HG03025 (cell line): Measurements from ENCODE around the gene TXNL1.
"Not testable (repeated sequence)": the region's sequence is repeated elsewhere in the genome, so short reads cannot be mapped to it uniquely, and the experiment has no call there.

Experiments used
- ATAC-seq: cut with Tn5 transposase; IDR thresholded peaks from one replicate; pipeline ENCODE4 v1.9.1; 2021; ENCODE audit warnings: mild to moderate bottlenecking, moderate library complexity; ENCODE audit not compliant: unreplicated experiment, low FRiP score

Gene TXNL1

DNA sequence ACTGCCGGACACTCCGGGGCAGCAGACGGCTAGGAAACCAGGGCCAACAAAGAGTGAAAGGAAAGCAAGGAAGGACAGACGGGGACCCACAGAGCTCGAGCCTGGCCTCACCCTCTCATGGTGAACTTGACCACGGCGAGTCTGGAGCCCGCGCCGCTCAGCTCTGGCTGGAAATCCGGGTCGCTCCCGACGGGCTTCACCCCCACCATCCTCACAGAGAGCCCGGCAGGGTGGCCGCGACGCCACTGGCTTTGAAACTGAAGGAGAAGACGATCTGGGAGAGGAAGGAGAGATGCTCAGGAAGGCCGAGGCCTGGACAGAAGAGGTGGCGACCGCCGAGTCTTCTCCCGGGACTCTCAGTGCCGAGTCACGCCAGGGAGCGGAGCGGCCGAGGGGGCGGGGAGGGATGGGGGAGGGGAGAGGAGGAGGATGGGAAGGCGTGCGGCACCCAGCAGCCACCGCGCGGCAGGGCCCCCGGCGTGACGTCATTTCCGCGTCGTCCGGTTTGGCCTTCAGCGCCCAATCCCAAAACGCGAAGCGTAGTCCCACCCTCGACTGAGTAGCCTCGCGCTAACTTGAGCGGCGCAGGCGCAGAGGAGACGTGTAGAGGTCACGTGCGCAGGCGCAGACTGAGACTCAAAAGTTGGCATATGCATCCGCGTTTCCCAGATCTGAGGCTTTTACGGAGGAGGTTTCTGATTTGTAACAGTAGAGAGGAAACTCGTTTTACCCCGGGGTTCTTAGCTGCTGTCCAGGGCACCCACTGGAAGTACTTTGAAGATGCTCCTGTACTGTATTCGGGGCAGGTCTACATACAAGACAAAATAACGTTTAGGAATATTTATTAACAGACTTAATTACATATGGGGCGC is at the start of gene TXNL1:
TXNL1 (minus strand) TSS at position 361 of the 872 bp plus-strand sequence; CDS start at position 209, 152 bp downstream.
- peak; percentile 90 for ATAC-seq

DNA sequence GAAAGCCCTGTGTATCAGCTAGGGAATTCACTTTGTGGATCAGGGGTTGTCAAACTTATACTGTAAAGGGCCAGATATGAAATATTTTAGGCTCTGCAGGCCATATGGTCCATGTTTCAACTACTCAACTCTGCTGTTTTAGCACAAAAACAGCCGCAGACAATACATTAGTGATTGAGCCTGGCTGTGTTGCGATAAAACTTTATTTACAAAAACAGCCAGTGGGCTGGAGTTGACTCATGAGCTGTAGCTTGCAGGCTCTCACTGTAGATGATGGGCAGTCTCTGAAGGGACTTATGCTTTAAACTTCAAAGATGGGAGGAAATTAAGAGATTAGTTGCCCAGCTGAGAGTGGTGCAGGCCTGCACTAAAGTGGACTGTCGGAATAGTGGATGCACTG is 45.9 kb upstream of the TXNL1 start:
- ATAC-seq, result no peak

DNA sequence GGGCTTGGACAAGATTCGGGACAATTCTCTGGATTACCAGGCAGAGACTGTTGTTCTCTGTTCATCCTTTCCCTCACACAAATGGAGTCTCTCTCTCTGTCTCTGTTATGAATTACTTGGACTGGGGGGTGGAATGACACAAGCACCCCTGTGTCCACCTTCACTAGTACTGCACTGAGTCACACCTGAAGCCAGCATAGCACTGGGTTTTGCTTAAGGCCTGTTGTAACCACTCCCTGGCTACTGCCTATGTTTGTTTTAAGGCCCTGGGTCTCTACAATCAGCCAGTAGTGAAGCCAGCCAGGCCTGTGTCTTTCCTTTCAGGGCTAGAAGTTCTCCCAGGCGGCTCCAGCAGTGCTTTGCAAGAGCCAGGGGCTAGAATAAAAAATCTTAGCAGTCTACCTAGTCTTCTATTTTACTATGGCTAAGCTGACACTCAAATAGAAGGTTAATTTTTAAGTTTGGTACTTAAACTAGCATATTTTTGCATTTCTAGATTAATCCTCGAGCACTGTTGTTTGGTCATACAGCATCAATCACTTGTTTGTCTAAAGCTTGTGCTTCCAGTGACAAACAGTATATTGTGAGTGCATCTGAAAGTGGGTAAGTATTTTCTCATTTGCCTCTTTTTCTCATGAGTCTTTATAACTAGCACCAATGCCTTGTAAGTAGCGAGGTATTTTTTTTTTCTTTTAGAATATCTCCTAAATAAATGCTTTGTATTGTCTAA is 40.6 kb upstream of the TXNL1 start:
- no peak for ATAC-seq

DNA sequence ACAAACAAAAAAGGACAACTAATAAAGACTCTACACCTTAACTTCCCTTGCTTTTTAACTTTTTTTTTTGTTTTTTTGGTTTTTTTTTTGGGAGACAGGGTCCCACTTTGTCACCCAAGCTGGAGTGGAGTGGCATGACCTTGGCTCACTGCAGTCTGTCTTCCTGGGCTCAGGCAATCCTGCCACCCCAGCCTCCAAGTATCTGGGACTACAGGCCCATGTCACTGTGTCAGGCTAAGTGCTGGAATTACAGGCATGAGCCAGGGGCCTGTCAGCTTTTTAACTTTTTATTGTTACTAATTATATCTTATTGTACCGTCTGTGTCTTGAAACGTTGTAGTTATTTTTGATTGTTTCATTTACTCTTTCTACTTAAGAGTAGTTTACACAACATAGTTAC is 38.2 kb upstream of the TXNL1 start:
- no peak for ATAC-seq

DNA sequence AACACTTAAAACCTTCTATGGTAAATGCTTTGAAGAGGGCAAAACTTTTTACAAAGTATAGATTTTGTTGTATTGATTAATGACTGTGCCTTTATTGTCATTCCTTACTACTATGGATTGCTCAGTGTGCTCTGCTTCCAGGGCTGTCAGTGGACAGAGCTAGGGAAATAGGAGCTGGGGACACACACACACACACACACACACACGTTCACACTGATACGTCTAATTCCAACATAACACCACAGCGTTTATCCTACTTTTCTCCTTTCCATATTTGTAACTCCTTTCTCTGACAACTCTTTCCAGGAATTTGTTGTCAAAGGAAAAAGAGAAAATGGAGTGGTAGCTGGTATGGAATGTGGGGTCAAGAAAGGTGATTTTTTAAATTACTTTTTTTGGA is 34.6 kb upstream of the TXNL1 start:
- ATAC-seq, result no peak

DNA sequence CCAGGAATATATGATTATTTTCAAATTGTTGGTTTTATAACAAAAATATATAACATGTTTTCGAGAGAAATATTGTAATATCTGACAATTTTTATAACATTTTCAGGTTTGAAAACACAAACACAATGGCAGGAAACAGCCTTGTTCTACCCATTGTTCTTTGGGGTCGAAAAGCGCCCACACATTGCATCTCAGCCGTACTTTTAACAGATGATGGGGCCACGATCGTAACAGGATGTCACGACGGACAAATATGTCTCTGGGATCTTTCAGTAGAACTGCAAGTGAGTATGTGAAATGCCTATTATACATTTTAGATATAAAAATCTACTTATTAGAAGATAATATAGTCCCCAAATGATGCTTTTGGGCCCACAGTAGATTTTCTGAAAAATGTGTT is 34.0 kb upstream of the TXNL1 start:
- no peak for ATAC-seq

DNA sequence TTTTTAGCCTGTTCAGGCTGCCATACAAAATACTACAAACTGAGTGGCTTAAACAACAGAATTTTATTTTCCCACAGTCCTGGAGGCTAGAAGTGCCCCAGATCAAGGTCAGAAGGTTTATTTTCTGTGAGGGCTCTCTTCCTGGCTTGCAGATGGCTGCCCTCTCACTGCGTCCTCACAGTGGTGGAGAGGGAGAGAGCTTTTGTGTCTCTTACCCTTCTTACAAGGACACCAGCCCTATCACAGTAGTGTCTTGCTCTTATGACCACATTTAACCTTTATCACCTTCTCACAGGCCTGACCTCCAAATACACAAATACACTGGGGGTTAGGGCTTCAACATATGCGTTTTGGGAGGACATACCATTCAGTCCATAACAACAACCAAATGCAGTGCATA is 24.5 kb upstream of the TXNL1 start:
- no peak for ATAC-seq

DNA sequence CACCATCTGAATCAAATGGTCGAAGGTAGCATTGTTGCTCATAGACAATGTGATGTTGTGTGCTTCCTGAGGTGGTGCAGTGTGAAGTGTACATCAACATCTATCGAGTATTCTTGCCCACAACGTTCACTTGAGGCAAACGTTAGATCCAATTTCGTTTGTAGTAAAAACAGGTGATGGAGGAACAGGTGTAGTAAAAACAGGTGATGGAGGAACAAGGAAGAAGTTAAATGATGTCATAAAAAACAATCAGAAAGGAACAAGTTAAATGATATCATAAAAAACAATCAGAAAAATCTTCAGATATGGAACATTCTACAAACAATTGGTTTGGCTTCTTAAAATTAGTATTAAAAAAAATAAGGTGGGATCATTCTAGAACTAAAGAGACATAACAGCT is 24.1 kb upstream of the TXNL1 start:
- no peak for ATAC-seq

DNA sequence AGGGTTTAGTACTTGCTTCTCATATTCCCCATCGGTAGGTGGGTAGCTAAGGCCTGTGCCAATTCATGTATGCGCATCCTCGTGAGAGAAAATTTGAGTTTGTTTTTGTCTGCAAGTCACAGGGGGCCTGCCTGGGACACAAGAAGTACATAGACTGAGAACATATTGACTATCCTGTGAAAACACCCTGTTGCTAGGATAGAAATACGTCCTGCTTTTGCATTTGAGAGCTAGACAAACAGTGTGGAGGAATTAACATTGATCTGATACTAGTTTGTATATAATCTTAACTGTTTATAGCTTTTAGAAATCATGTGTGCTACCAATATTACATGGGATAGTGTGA is 23.6 kb upstream of the TXNL1 start:
- no peak for ATAC-seq

DNA sequence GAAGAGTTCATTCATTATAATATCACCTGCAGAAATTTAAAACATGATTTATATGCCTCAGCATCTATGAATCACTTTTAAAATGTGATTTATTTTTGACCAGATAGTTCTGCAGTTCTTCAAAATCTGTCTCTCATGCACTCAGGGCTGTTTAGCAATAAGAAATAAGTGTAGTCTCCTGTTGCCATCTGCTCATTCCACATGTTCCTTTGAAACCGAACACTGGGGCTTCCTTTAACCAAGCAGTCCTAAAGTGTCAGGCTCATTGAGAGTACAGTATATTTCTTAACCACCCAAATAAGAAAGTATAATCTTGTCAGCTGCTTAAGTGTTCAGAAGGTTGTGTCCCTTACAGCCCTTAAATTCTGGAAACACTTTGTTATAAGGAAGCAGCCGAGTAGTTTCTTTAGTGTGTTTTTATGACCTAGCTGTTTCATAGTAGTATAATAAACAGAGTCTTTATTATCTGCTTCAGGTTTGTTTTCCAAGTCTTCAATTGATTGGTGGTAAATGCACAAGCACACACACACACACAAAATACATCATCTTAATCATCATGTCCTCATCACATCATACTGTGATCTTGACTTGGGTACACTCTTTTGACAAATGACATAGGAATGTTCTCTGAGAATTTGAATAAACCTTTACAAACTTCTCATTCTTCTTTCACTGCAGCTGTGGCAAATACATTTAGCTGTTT is 23.1 kb upstream of the TXNL1 start:
- ATAC-seq, result no peak

DNA sequence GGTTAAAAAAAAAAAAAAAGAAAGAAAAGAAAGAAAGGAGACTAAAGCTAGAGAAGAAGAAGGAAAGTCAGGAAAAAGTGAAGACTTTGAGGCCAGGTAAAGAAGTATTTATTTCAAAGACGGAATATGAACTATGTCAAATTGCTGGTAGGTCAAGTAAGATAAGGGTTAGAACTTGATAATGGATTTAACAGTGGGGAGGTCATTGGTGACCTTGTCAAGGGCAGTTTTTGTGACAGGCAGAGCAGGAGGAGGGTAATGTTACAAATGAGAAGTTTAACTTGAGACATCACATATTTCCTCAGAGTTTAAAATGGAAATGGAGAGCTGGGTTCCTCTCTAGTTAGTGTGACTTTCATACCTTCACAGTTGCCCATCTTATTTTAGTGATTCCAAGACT is 22.3 kb upstream of the TXNL1 start:
- ATAC-seq, result no peak

DNA sequence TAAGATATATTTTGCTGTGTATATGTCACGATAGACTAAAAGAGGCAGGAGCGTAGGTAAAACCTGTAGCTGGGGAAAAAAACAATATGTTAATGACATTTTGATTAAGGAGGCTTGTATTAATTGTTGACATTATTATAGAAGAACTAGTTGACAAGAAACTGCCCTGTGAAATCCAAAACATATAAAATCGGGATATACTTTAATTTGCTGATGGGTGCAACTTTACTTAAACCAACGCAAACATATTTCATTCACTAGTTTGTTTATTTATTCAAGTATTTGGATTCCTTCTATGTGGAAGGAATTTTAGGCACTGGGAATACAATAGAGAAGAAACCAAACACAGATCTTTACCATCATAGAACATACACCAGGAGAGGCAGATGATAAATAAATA is 20.7 kb upstream of the TXNL1 start:
- no peak for ATAC-seq

DNA sequence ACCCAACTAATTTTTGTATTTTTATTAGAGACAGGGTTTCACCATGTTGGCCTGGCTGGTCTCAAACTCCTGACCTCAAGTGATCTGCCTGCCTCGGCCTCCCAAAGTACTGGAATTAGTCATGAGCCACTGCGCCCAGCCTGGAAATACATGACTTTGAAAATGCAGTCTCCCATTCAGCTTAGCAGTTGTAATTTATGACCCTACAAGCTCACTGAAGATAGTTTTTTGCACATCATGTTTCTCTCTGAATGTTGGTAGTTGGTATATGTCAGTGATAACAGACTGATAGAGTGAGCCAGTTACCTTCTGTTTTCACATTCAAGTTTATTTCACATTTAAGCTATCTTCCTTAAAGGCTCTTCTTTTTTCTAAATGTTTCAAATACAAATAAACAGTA is 19.9 kb upstream of the TXNL1 start:
- no peak for ATAC-seq

DNA sequence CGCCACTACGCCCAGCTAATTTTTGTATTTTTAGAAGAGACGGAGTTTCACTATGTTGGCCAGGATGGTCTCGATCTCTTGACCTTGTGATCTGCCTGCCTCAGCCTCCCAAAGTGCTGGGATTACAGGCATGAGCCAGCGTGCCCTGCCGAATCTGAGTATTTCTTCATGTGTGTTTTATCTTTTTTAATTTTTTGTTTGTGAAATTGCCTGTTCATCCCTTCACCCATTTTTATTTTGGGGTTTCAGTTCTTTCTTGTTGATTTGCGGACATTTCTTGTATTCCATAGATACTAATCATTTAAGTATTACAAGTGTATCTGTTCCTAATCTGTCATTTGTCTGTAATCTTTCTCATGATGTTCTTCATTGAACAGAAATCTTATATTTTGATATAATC is 15.9 kb upstream of the TXNL1 start:
- not testable (repeated sequence) for ATAC-seq

DNA sequence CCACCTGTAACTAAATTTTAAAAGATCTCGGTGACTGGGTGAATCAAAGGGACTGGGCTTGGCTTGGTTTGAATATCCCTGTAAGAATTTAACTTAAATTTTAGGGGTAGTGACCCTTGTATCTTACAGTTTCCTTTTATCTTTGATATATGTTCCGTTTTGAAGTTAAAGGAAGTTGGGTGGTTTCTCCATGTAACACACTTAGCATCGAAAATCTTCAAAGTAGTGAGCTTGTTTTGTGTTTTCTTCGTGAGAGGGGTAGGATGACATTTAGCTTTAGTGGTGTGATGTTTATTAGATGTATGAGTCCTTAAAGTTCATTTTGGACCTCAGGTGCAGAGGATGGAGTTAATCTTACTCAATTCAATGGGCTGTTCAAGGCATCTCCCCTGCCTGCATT is 14.4 kb upstream of the TXNL1 start:
- no peak for ATAC-seq

DNA sequence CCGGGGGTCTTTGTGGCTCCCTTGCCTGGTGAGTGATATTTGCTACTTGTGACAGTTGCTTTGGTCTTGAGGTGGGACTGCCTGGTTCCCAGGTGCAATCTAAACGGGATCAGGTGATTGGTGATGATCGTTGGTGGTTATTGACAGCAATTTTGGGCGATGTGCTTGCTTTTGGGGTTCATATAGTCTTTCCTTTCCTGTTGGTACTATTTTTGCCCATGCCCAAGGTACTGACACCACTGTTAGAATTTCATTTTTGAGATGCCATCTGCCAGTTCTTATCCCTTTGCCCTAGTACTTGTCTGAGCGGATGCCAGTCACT is 13.3 kb upstream of the TXNL1 start:
- no peak for ATAC-seq

DNA sequence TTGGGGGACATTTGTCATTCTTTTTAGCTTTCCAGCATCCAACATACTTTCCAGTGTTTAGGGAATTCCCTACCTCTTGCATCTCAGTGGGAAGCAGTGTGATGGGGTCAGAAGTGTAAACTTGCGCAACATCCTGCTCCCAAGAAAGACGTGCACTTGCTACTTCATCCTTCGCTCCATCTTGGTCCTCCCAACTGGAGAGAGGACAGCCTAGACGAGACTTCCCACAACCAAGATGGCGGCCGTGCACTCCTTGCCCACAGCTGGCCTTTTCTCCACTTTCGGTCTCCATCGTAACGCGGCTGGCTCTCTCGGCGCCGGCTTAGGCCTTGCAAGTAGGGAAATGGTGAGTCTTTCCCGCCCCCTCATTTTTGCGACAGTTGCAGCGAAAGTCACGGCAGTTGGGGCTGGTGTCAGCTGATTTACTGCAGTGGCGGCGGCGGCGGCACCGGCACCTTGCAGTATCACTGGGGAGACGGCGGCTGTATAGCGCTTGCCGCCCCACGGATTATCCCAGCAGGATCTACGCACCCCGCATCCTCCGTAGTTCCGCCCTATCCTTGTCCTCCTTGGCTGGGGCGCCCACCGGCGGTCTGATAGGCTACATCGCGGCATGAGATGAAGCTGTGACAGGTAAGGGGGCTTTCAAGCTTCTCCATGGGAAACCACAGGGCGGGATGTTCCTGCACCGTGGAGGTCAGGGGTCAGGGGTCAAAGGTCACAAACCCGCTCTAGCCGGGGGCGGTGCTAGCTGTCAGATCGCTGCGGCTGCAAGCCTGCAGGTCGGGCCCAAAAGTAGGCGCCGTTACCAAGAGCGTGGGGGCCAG is 12.8 kb upstream of the TXNL1 start, which contains the start of gene WDR7:
WDR7 (plus strand) TSS at position 416 of the 827 bp plus-strand sequence. CDS start 21,157 bp downstream, outside the sequence.
- peak; percentile 96 for ATAC-seq

DNA sequence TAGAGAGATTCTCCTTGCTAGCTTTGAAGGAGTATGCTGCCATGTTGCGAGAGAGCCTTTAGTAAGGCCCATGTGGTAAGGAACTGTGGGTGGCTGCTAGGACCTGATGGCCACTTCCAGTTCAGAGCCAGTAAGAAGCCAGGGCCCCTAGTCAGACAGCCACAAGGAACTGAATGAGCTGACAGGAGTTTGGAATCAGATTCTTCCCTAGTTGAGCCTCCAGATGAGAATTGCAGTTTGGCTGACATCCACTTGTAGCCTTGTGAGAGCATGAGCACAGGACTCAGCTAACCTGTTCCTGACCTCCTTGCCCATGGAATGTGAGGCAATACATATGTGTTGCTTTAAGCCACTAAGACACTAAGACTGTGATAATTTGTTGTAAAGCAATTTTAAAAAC is 11.6 kb upstream of the TXNL1 start:
- no peak for ATAC-seq

DNA sequence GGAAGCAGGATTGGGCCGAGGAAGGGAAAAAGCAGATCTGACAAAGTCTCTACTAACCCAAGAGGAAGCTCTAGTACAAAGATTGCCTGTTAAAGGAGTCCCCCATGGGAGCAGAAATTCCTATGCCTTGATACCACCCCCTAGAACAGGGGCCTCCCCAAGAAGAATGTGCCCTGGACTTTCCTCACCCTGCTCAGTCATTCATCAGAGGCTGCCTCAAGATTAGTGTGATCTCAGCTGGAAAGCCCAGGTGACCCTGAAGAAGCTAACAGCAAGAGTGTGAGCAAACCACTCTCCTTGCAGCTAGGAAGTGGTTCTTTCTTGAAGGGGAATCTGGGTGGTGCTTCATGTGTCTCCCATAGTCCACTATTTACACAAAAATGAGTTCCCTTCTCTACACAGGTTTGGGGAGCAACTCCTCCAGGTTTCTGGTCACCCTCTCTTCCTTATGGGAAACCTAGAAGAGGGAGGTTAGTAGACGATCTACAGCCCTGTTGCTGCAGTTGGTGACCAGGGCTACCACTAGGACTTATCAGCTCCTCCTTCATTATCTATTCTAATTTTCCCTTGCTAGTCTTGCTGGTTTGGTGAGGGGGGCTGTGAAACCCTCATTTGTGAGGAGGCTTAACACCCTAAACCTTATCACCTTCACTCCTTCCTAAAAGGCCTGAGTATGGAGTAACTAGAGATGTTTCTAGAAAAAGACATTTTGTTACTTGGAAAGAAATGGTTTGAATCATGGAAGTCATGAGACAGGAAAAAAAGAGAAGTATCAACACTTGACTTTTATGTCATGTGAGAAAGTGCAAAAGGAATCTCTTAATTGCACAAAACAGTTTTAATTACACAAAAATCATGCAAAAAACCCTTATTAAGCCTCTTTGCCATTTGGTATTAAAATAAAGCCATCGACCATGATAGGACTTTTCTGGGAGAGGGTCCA is 9.8 kb upstream of the TXNL1 start:
- no peak for ATAC-seq
